GM12878 (cell line): ENCODE data around the gene USP54. TPM values are rescaled to one million over a fixed set of nuclear protein-coding genes. Genes with fewer than 3 reads are reported as not detected.
A peak's percentile ranks its signal among the peaks of the same experiment; 100 is the strongest.

ENCODE experiments used
- ATAC-seq: fragments of 200-7000 bp; cut with Tn5 transposase; 3 replicates; pipeline ENCODE4 v1.9.1; 2020; ENCODE audit warnings: mild to moderate bottlenecking, moderate library complexity
- BruUV-seq: library from RNA; stranded (reverse); fragments of 400-500 nt; replicated peaks from 2 replicates; lab custom pipeline; 2021; lab: Mats Ljungman, UMichigan
- CTCF ChIA-PET: fragments of 300-600 bp; sonication (Branson Sonifier 250); formaldehyde crosslinking; extraction: SDS; loops from one replicate; lab custom pipeline; 2021; ENCODE audit warnings: inconsistent platforms; lab: Yijun Ruan, JAX
- POLR2A ChIA-PET: fragments of 350-600 bp; formaldehyde crosslinking; extraction: SDS; loops from one replicate; lab custom pipeline; 2021; ENCODE audit warnings: inconsistent platforms; lab: Charles Lee
- RAD21 ChIA-PET: fragments of 300-600 bp; sonication (Branson Sonifier 250); formaldehyde crosslinking; loops from one replicate; lab custom pipeline; 2023; ENCODE audit warnings: antibody characterized with exemption; ENCODE audit not compliant: unreplicated experiment; lab: Charles Lee
- SMC1A ChIA-PET: fragments of 300-600 bp; sonication (Branson Sonifier 250); formaldehyde crosslinking; loops from one replicate; lab custom pipeline; 2023; ENCODE audit not compliant: unreplicated experiment, uncharacterized antibody; lab: Charles Lee
- DNase-seq: peaks from one replicate; pipeline ENCODE4 v3.0.0-alpha.2; 2011; ENCODE audit warnings: low read depth, low spot score
- FAIRE-seq: peaks from 3 replicates; lab custom pipeline; 2011; peaks lifted over from hg19 to GRCh38; lab: Jason Lieb, UNC
- H2AFZ ChIP-seq: 2 replicates; pipeline ENCODE4 v1.6.0; 2011; ENCODE audit warnings: low read depth, low read length, control low read depth; ENCODE audit not compliant: control insufficient read depth
- H3K27ac ChIP-seq: 2 replicates; pipeline ENCODE4 v1.5.1; 2011; ENCODE audit warnings: control low read depth; ENCODE audit not compliant: control insufficient read depth, insufficient read depth
- H3K27me3 ChIP-seq, 2 experiments: replicated peaks in 1 of 2; 2 replicates each; pipeline versions ENCODE4 v1.6.0 to v1.6.1; 2011; ENCODE audit warnings: low read length in 1 of 2; ENCODE audit not compliant: control insufficient read depth in 2 of 2, insufficient read depth in 2 of 2
- H3K36me3 ChIP-seq, 2 experiments: 2 replicates each; pipeline ENCODE4 v1.5.1; 2011; ENCODE audit warnings: low read length in 1 of 2; ENCODE audit not compliant: control insufficient read depth in 2 of 2, insufficient read depth in 2 of 2
- H3K4me1 ChIP-seq: 2 replicates; pipeline ENCODE4 v1.6.1; 2011; ENCODE audit warnings: mild to moderate bottlenecking, low read length, moderate library complexity, mixed read lengths; ENCODE audit not compliant: control insufficient read depth, insufficient read depth
- H3K4me2 ChIP-seq: 2 replicates; pipeline ENCODE4 v1.6.0; 2011; ENCODE audit warnings: control low read depth; ENCODE audit not compliant: control insufficient read depth, insufficient read depth
- H3K4me3 ChIP-seq: fragments of 200-600 bp; sonication (generic); 2 replicates; pipeline ENCODE4 v1.5.1; 2016
- H3K79me2 ChIP-seq: 2 replicates; pipeline ENCODE4 v1.6.0; 2011; ENCODE audit warnings: low read length; ENCODE audit not compliant: control insufficient read depth, insufficient read depth
- H3K9ac ChIP-seq: 2 replicates; pipeline ENCODE4 v1.8.0; 2011; ENCODE audit warnings: low read length, control low read depth, mixed read lengths; ENCODE audit not compliant: control insufficient read depth, insufficient read depth
- H3K9me3 ChIP-seq: replicated peaks from 3 replicates; pipeline ENCODE4 v1.5.1; 2011; ENCODE audit warnings: mild to moderate bottlenecking, low read length; ENCODE audit not compliant: control insufficient read depth, insufficient read depth
- H4K20me1 ChIP-seq: 2 replicates; pipeline ENCODE4 v1.6.0; 2011; ENCODE audit not compliant: control insufficient read depth, insufficient read depth
- CBX3 ChIP-seq: fragments of 200-600 bp; sonication (generic); IDR thresholded peaks from 2 replicates; pipeline ENCODE4 v1.6.1; 2016; ENCODE audit warnings: low read depth, borderline replicate concordance
- EZH2 ChIP-seq: IDR thresholded peaks from 2 replicates; pipeline ENCODE4 v1.6.1; 2012; ENCODE audit warnings: low read depth, mild to moderate bottlenecking, control low read depth, inconsistent platforms, low read length, borderline replicate concordance; ENCODE audit not compliant: control insufficient read depth
- PAX8 ChIP-seq: fragments of 450-650 bp; IDR thresholded peaks from 2 replicates; pipeline ENCODE4 v1.6.1; 2017; ENCODE audit warnings: mild to moderate bottlenecking, moderate library complexity
- SIX5 ChIP-seq: IDR thresholded peaks from 2 replicates; pipeline ENCODE4 v1.6.1; 2011; ENCODE audit warnings: mild to moderate bottlenecking, low read depth, low read length, moderate library complexity; ENCODE audit not compliant: severe bottlenecking
- SUPT20H ChIP-seq: IDR thresholded peaks from 2 replicates; pipeline ENCODE4 v1.6.1; 2011; ENCODE audit warnings: low read depth, mild to moderate bottlenecking, low read length, moderate library complexity, borderline replicate concordance; ENCODE audit not compliant: control insufficient read depth
- WRNIP1 ChIP-seq: IDR thresholded peaks from 2 replicates; pipeline ENCODE4 v1.6.1; 2011; ENCODE audit warnings: low read depth, low read length, improper control_type of control experiment, borderline replicate concordance
- WGBS: methylation state at CpG from one replicate; pipeline ENCODE4 v1.1.6; 2016; ENCODE audit warnings: low lambda C conversion rate; ENCODE audit not compliant: insufficient replicate concordance, insufficient coverage; ENCODE audit errors: missing lambda C conversion rate; 5-methylcytosine and 5-hydroxymethylcytosine counted together
- in situ Hi-C: fragments of 300-500 bp; cut with MboI; formaldehyde crosslinking; loops from 9 replicates; pipeline ENCODE4 v1.14.3; 2018; ENCODE audit warnings: mixed read lengths
- intact Hi-C: fragments of 100-400 bp; cut with micrococcal nuclease; formaldehyde crosslinking; loops from one replicate; pipeline ENCODE4 v1.14.2; 2022; ENCODE audit not compliant: unreplicated experiment
- polyA plus RNA-seq, 11 experiments: library from polyadenylated mRNA; depleted of rRNA in 4 of 11; unstranded in 6 of 11; stranded (reverse) in 5 of 11; fragments of >200 nt; fragmentation: Nextera tagmentation in 4 of 11; fragmentation: Illumina TruSeq in 1 of 11; extraction: Ambion mirVana in 4 of 11; extraction: Trizol in 1 of 11; gene quantifications; 1 replicate in 1 of 11; 2 replicates in 10 of 11; pipeline versions ENCODE4 v1.2.1 to v1.2.3, GENCODE V29; 2011 to 2016; ENCODE audit warnings: inconsistent platforms in 2 of 11, missing spikeins in 2 of 11, low read depth in 1 of 11
- total RNA-seq, 4 experiments: library from RNA; depleted of rRNA in 3 of 4; stranded (reverse); fragments of >200 nt in 3 of 4; fragmentation: Illumina TruSeq in 1 of 4; extraction: Trizol in 1 of 4; gene quantifications; 2 replicates each; pipeline versions ENCODE4 v1.2.1 to v1.2.3, GENCODE V29; 2013 to 2021
- TF ChIP-seq, protein P1 (sequence below): fragments of 450-650 bp; IDR thresholded peaks from 2 replicates; pipeline ENCODE4 v1.6.1; 2017; ENCODE audit warnings: borderline replicate concordance
- TF ChIP-seq, protein P2 (sequence below): fragments of 450-650 bp; formaldehyde crosslinking; IDR thresholded peaks from 2 replicates; pipeline ENCODE4 v1.5.0; 2022; ENCODE audit warnings: mild to moderate bottlenecking, missing genetic modification characterization
- TF ChIP-seq, protein P3 (sequence below): fragments of 450-650 bp; IDR thresholded peaks from 2 replicates; pipeline ENCODE4 v1.6.1; 2017; ENCODE audit warnings: mild to moderate bottlenecking, moderate library complexity
- TF ChIP-seq, protein P4 (sequence below): IDR thresholded peaks from 2 replicates; pipeline ENCODE4 v1.6.1; 2011; ENCODE audit warnings: borderline replicate concordance, low read depth, mild to moderate bottlenecking, moderate library complexity, mixed read lengths, low read length; ENCODE audit not compliant: insufficient read depth; ENCODE audit errors: extremely low read length

Gene USP54
- total and polyA plus RNA-seq, 10 of the 15 experiments (the other 5 are each of a cell fraction or from before 2014, with no cell fraction given) = 0.93 to 10.5 (median 5.5) TPM

DNA sequence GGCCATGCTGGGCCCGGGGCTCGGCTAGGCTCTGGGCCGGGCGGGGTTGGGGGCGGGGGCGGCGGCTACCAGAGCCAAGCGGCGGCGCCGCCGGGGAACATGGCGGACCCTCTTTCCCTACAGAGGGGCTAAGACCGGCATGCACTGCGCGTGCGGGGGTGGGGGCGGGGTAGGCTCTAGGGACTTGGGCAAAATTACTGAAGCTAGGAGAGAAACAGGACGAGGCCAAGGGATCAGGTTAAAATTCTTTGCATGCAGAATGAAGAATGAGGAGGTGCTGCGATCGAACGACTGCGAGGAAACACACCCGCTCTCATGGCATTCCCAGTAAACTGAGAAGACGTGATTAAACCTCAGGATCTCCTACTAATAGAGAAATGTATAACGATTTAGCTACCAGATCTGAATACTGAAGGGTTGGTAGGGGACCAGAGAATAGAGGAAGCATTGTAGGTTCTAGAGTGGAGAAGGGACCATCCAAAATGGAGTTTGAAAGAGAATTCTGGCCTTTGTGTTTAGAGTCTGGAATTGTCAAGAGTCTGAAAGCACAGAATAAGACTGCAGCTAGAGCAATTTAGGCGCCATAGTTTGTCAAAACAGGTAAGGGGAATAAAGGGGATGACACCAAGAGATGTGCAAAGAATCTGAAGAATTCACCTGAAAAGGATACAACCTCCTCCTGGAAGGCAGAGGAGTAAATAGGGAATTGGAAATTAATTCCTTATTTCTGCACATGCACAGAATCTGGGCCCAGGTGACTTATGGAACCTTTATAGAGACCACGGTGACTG is 95.1 kb downstream of the USP54 start, which contains the start of gene PPP3CB:
Gene PPP3CB, minus strand, starts transcription at position 141 of the 791 bp plus-strand sequence. Its CDS starts 135 bp downstream, at position 6.
- H3K27ac ChIP-seq = peak within 1 kb of the TSS; percentile 86
- H3K4me3 ChIP-seq = peak within 1 kb of the TSS; percentile 75
- H3K9ac ChIP-seq = peak within 1 kb of the TSS; percentile 93
- peaks cover 9% of the 10 kb centered on the region for H3K4me1 ChIP-seq
- H2AFZ ChIP-seq = peak within 1 kb of the TSS; percentile 93
- in situ Hi-C loops (no loop called here), intact Hi-C loops (loop anchor here (5.0 kb wide), 1 partner anchor 244 kb away; the partner anchor contains the start of gene MRPS16)
- peak; percentile 96 for FAIRE-seq
- H3K9me3 ChIP-seq = no peaks in the 10 kb centered on the region
- ChIA-PET CTCF (interaction anchor here (0.6 to 1.6 kb wide), 6 partner anchors 33 to 381 kb away, joined by 3 to 6 read pairs (median 4); no protein-coding TSS in a partner anchor), RAD21 (interaction anchor here (0.7 to 1.3 kb wide), 5 partner anchors 130 to 804 kb away, joined by 3 to 5 read pairs (median 3); partner anchors contain the start of gene SEC24C), POLR2A (interaction anchor here (0.5 to 1.4 kb wide), 7 partner anchors 15 to 1274 kb away, joined by 3 to 11 read pairs (median 4); no protein-coding TSS in a partner anchor), SMC1A (interaction anchor here (0.8 to 1.6 kb wide), 9 partner anchors 11 to 354 kb away, joined by 3 to 5 read pairs (median 3); partner anchors contain the start of gene CFAP70)
- H3K4me2 ChIP-seq = peak within 1 kb of the TSS; percentile 99
- DNase-seq = peak; percentile 82
- TSS peak; percentile 95 for BruUV-seq
- no peaks in the 10 kb centered on the region; a peak in 1 of 4 replicates for H3K36me3 ChIP-seq
- H4K20me1 ChIP-seq = no peaks in the 10 kb centered on the region
- WGBS = 5% methylated on average over 21 of the region's 28 CpGs
- H3K79me2 ChIP-seq = peaks cover 45% of the 10 kb centered on the region
- ATAC-seq = peak; percentile 87
- H3K27me3 ChIP-seq = no peaks in the 10 kb centered on the region
- TF ChIP-seq, protein P1, sequence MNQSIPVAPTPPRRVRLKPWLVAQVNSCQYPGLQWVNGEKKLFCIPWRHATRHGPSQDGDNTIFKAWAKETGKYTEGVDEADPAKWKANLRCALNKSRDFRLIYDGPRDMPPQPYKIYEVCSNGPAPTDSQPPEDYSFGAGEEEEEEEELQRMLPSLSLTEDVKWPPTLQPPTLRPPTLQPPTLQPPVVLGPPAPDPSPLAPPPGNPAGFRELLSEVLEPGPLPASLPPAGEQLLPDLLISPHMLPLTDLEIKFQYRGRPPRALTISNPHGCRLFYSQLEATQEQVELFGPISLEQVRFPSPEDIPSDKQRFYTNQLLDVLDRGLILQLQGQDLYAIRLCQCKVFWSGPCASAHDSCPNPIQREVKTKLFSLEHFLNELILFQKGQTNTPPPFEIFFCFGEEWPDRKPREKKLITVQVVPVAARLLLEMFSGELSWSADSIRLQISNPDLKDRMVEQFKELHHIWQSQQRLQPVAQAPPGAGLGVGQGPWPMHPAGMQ = no peak
- TF ChIP-seq CBX3 = no peak
- TF ChIP-seq, protein P2, sequence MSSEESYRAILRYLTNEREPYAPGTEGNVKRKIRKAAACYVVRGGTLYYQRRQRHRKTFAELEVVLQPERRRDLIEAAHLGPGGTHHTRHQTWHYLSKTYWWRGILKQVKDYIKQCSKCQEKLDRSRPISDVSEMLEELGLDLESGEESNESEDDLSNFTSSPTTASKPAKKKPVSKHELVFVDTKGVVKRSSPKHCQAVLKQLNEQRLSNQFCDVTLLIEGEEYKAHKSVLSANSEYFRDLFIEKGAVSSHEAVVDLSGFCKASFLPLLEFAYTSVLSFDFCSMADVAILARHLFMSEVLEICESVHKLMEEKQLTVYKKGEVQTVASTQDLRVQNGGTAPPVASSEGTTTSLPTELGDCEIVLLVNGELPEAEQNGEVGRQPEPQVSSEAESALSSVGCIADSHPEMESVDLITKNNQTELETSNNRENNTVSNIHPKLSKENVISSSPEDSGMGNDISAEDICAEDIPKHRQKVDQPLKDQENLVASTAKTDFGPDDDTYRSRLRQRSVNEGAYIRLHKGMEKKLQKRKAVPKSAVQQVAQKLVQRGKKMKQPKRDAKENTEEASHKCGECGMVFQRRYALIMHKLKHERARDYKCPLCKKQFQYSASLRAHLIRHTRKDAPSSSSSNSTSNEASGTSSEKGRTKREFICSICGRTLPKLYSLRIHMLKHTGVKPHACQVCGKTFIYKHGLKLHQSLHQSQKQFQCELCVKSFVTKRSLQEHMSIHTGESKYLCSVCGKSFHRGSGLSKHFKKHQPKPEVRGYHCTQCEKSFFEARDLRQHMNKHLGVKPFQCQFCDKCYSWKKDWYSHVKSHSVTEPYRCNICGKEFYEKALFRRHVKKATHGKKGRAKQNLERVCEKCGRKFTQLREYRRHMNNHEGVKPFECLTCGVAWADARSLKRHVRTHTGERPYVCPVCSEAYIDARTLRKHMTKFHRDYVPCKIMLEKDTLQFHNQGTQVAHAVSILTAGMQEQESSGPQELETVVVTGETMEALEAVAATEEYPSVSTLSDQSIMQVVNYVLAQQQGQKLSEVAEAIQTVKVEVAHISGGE = no peak
- TF ChIP-seq, protein P3, sequence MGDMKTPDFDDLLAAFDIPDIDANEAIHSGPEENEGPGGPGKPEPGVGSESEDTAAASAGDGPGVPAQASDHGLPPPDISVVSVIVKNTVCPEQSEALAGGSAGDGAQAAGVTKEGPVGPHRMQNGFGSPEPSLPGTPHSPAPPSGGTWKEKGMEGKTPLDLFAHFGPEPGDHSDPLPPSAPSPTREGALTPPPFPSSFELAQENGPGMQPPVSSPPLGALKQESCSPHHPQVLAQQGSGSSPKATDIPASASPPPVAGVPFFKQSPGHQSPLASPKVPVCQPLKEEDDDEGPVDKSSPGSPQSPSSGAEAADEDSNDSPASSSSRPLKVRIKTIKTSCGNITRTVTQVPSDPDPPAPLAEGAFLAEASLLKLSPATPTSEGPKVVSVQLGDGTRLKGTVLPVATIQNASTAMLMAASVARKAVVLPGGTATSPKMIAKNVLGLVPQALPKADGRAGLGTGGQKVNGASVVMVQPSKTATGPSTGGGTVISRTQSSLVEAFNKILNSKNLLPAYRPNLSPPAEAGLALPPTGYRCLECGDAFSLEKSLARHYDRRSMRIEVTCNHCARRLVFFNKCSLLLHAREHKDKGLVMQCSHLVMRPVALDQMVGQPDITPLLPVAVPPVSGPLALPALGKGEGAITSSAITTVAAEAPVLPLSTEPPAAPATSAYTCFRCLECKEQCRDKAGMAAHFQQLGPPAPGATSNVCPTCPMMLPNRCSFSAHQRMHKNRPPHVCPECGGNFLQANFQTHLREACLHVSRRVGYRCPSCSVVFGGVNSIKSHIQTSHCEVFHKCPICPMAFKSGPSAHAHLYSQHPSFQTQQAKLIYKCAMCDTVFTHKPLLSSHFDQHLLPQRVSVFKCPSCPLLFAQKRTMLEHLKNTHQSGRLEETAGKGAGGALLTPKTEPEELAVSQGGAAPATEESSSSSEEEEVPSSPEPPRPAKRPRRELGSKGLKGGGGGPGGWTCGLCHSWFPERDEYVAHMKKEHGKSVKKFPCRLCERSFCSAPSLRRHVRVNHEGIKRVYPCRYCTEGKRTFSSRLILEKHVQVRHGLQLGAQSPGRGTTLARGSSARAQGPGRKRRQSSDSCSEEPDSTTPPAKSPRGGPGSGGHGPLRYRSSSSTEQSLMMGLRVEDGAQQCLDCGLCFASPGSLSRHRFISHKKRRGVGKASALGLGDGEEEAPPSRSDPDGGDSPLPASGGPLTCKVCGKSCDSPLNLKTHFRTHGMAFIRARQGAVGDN = no peak
- no peak for TF ChIP-seq EZH2
- peak; percentile 66; the same call in 1 of the 2 replicates for TF ChIP-seq SUPT20H
- TF ChIP-seq, protein P4, sequence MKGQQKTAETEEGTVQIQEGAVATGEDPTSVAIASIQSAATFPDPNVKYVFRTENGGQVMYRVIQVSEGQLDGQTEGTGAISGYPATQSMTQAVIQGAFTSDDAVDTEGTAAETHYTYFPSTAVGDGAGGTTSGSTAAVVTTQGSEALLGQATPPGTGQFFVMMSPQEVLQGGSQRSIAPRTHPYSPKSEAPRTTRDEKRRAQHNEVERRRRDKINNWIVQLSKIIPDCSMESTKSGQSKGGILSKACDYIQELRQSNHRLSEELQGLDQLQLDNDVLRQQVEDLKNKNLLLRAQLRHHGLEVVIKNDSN = no peak
- TF ChIP-seq PAX8 = 0 out of 2 replicates have a peak, but pooled peaks have one; percentile 66
- peak; percentile 43 for TF ChIP-seq SIX5
- TF ChIP-seq WRNIP1 = no peak
